ENCODE results near the gene ASTN1.

ASTN1 gene

DNA sequence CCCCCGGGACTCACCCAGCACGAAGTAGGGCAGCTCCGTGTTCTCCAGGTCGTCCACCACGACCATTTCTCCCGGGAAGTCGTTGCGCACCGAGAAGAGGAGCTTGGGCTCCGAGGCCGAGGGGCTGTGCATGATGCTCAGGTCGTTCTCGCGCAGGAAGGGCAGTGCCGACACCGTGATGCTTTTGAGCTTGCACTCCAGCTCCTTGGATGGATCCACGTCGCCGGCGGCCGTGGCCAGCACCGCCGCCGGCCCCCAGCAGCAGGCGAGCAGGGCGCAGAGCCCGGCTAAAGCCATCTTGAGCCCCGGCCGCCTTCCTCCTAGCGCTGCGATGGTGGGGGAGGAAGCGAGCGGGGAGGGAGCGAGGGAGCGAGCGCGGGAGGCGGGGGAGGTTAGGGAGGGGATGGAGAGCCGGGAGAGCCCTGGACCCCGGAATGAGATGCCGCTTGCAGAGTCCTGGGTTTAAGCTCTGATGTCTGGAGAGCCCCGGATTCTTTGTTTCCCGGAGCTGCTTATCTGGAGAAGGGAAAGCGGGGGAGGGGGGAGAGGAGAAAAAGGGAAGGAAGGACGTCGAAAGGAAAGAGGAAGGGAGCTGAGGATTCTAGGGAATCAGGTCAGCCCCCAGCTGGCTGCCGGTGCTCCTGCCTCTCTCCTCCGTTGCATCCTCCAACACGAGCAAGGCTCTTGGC is at the start of gene ASTN1:
Gene ASTN1 (minus strand): TSS at position 333 of the 689 bp plus-strand sequence. CDS start 36 bp downstream, at position 297.
- DNase-seq (ENCODE audit: low spot score) = no peak

GRCh38 chr1:177211231-177211630 is 46.7 kb upstream of the ASTN1 start:
- no peak for DNase-seq (ENCODE audit: low spot score)

GRCh38 chr1:177210071-177210470 is 45.6 kb upstream of the ASTN1 start:
- no peak for DNase-seq (ENCODE audit: low spot score)

- no peak for DNase-seq (ENCODE audit: low spot score)
Observed at GRCh38 chr1:177209357-177209756, 44.8 kb upstream of the ASTN1 start.

DNA sequence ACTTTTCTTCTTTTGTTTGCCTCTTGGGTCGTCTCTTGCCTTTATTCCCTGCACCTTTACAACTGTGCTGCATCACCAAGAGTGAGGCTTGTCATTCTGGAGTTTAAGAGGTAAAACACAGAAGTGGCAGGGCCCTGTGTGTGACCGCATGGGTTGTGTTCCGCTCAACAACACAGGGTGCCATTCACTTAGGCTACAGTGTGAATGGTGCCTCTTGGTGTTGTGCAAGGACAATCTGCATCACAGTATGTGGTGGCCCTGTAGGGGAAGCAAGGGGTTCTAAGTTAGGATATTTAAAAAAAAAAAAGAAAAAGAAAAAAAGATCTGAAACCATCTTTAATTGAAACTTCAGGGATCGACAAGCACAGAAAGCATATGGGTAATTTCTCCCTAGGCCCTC is 44.4 kb upstream of the ASTN1 start:
- no peak for DNase-seq (ENCODE audit: low spot score)

GRCh38 chr1:177206831-177207355 is 42.4 kb upstream of the ASTN1 start:
- no peak for DNase-seq (ENCODE audit: low spot score)

- no peak for DNase-seq (ENCODE audit: low spot score)
Observed at GRCh38 chr1:177200290-177200689, 35.8 kb upstream of the ASTN1 start.

GRCh38 chr1:177198243-177198642 is 33.7 kb upstream of the ASTN1 start:
- DNase-seq (ENCODE audit: low spot score) = no peak

- DNase-seq (ENCODE audit: low spot score) = no peak
Observed at GRCh38 chr1:177190308-177190970, 25.9 kb upstream of the ASTN1 start.

GRCh38 chr1:177186639-177187038 is 22.1 kb upstream of the ASTN1 start:
- no peak for DNase-seq (ENCODE audit: low spot score)

DNA sequence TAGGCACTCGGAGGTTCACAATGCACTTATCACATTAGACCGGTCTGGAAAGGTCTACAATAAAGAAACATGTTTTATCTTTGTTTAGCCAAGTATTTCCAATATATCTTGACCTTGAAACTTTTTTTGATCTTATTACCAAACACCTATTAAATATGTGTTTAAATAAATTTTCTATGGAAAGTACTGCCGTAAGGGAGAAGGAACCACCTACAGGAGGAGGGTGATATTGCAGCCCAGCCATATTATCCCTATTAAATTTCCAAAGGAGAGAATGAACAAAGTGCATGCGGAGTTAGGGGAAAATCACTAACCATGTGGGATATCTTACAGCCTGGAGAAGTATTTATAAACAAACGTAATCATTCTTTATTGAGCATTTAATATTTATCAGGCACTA is 20.7 kb upstream of the ASTN1 start:
- DNase-seq (ENCODE audit: low spot score) = no peak

- no peak for DNase-seq (ENCODE audit: low spot score)
Observed at GRCh38 chr1:177183836-177184235, 19.3 kb upstream of the ASTN1 start.

DNA sequence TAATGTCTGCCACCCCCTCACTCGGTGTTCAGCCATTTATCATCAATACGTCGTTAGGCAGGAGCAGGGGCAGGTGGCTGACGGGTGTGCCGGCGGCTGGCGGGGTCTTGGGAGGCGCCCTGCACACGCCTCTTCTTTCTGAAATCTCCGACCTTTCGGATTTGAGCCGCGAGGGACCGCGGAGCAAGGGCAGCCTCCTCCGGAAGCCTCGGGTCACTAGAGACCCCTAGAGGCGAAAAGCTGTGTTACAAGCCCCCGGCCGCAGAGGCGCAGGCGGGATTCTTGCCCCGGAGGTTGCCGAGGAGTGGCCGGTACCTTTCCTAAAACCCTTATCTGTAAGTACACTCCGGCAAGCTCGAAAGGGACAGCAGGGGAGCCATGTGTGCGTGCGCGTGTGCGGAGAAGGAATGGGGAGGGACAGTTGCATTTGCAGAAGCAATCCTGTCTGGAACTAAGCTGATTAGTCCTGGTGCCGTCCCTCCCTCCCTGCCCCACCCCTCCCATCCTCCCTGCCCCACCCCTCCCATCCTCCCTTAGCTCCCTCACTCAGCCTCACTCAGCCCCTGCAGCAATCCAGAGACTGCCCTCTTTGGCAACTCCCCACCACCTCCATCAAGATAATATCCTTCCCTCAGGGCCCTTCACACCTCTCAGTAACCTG is 17.2 kb upstream of the ASTN1 start:
- peak; percentile 49 for DNase-seq (ENCODE audit: low spot score)

- no peak for DNase-seq (ENCODE audit: low spot score)
Observed at GRCh38 chr1:177181280-177181630, 16.7 kb upstream of the ASTN1 start.

GRCh38 chr1:177174921-177175634 is 10.6 kb upstream of the ASTN1 start:
- DNase-seq (ENCODE audit: low spot score) = no peak

DNA sequence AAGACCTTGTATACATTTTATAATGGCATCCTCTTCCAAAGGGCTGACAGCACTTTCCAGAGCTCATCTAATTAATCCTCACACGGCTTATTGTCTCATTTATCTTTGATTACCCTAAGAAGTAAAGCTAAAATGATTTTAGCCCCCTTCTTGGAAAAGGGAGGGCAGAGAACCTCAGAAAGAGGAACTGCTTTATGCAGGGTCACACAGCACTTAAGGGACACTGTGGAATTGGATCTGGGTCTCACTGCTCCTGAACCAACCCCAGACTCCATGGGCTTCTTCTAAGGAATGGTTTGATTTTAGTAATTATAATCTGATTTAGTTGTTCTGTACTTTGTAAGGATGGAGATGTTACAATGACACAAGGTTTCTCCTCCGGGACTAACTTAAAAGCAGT is 9.5 kb upstream of the ASTN1 start:
- DNase-seq (ENCODE audit: low spot score) = no peak

GRCh38 chr1:177172866-177173265 is 8.4 kb upstream of the ASTN1 start:
- no peak for DNase-seq (ENCODE audit: low spot score)

- DNase-seq (ENCODE audit: low spot score) = no peak
Observed at GRCh38 chr1:177172272-177172671, 7.8 kb upstream of the ASTN1 start.

GRCh38 chr1:177171536-177172123 is 7.1 kb upstream of the ASTN1 start:
- DNase-seq (ENCODE audit: low spot score) = no peak

GRCh38 chr1:177170756-177171535 is 6.4 kb upstream of the ASTN1 start, which contains the start of gene BRINP2:
Gene BRINP2 (plus strand): TSS chr1:177170958. CDS start chr1:177229877, 58,919 bp downstream.
- DNase-seq (ENCODE audit: low spot score) = peak; percentile 14

DNA sequence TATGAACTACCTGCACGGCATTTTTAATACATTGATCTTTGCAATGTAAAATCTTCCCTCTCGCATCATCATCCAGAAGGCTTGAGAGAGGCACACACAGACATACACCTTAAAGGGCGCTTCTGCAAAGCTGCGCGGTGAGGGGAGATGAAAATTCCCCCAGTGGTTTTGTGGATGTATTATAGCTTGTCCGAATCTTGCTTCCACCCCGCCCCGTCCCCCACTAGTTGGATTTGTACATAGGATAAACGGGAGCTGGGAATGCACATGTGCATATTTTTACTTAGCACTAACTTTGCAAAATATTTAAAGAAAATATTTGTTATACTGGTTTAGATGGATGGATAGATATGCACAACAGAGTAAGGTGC is 542 bp upstream of the ASTN1 start:
- DNase-seq (ENCODE audit: low spot score) = no peak

Data from activated CD4-positive, alpha-beta T cell treated with anti-CD3 and anti-CD28 coated beads, Interleukin-2, Interleukin-4, amounts not matched to agents 100 ng/mL and 50 ng/mL, durations not matched to agents 16 hours and 8 hours (primary cell).